H9 (cell line): Measurements from ENCODE around the gene GRID2IP. TPM values are rescaled to one million over a fixed set of nuclear protein-coding genes. Genes with fewer than 3 reads are reported as not detected.

Source experiments
- DNase-seq: peaks from one replicate; pipeline ENCODE4 v3.0.0-alpha.2; 2017
- H2AFZ ChIP-seq: one replicate; pipeline ENCODE4 v1.6.1; 2013; ENCODE audit warnings: mild to moderate bottlenecking, low read length, control low read depth, moderate library complexity
- H2AK5ac ChIP-seq: 2 replicates; pipeline ENCODE4 v1.6.1; 2013; ENCODE audit warnings: low read length, control low read depth, mixed read lengths; ENCODE audit not compliant: insufficient read length
- H2BK120ac ChIP-seq: one replicate; pipeline ENCODE4 v1.6.1; 2013; ENCODE audit warnings: low read depth, mild to moderate bottlenecking, low read length, control low read depth, inconsistent platforms; ENCODE audit not compliant: poor library complexity, severe bottlenecking
- H2BK12ac ChIP-seq: 2 replicates; pipeline ENCODE4 v1.6.1; 2013; ENCODE audit warnings: low read length, control low read depth, mixed read lengths, low read depth; ENCODE audit not compliant: insufficient read length
- H2BK15ac ChIP-seq: 2 replicates; pipeline ENCODE4 v1.6.1; 2013; ENCODE audit warnings: low read depth, low read length, control low read depth
- H2BK20ac ChIP-seq: one replicate; pipeline ENCODE4 v1.6.1; 2013; ENCODE audit warnings: low read depth, mild to moderate bottlenecking, low read length, control low read depth, inconsistent platforms; ENCODE audit not compliant: poor library complexity, severe bottlenecking
- H2BK5ac ChIP-seq: 2 replicates; pipeline ENCODE4 v1.6.1; 2013; ENCODE audit warnings: low read length, control low read depth, mixed read lengths; ENCODE audit not compliant: insufficient read length
- H3K14ac ChIP-seq: 2 replicates; pipeline ENCODE4 v1.6.1; 2013; ENCODE audit warnings: low read length, control low read depth; ENCODE audit not compliant: insufficient read depth
- H3K18ac ChIP-seq: 2 replicates; pipeline ENCODE4 v1.6.1; 2013; ENCODE audit warnings: low read depth, mild to moderate bottlenecking, mixed read lengths, low read length, control low read depth; ENCODE audit not compliant: insufficient read length
- H3K23ac ChIP-seq: 2 replicates; pipeline ENCODE4 v1.6.1; 2013; ENCODE audit warnings: low read length, control low read depth, mixed read lengths, low read depth; ENCODE audit not compliant: insufficient read length
- H3K23me2 ChIP-seq: 2 replicates; pipeline ENCODE4 v1.6.1; 2013; ENCODE audit warnings: low read depth, mild to moderate bottlenecking, mixed read lengths, low read length, control low read depth; ENCODE audit not compliant: insufficient read length, poor library complexity, severe bottlenecking
- H3K27ac ChIP-seq: 2 replicates; pipeline ENCODE4 v1.5.1; 2013; ENCODE audit warnings: low read length, control low read depth, mixed read lengths, low read depth; ENCODE audit not compliant: insufficient read length
- H3K27me3 ChIP-seq: 2 replicates; pipeline ENCODE4 v1.6.1; 2013; ENCODE audit warnings: low read length, control low read depth, inconsistent platforms; ENCODE audit not compliant: insufficient read depth
- H3K4ac ChIP-seq: 2 replicates; pipeline ENCODE4 v1.6.1; 2013; ENCODE audit warnings: low read depth, mild to moderate bottlenecking, control low read depth, inconsistent platforms, low read length, moderate library complexity
- H3K4me1 ChIP-seq: 2 replicates; pipeline ENCODE4 v1.6.1; 2013; ENCODE audit warnings: low read length, control low read depth, inconsistent platforms; ENCODE audit not compliant: insufficient read depth
- H3K4me2 ChIP-seq: 2 replicates; pipeline ENCODE4 v1.6.1; 2013; ENCODE audit warnings: low read length, control low read depth, mixed read lengths; ENCODE audit not compliant: insufficient read length, insufficient read depth
- H3K56ac ChIP-seq: 2 replicates; pipeline ENCODE4 v1.6.1; 2013; ENCODE audit warnings: low read depth, mild to moderate bottlenecking, mixed read lengths, low read length, control low read depth; ENCODE audit not compliant: insufficient read length
- H3K79me1 ChIP-seq: 2 replicates; pipeline ENCODE4 v1.6.1; 2013; ENCODE audit warnings: low read depth, mild to moderate bottlenecking, moderate library complexity, low read length, control low read depth, inconsistent platforms; ENCODE audit not compliant: insufficient read depth, poor library complexity, severe bottlenecking
- H3K79me2 ChIP-seq: 2 replicates; pipeline ENCODE4 v1.6.1; 2013; ENCODE audit warnings: low read length, control low read depth, inconsistent platforms; ENCODE audit not compliant: insufficient read depth
- H3K9ac ChIP-seq: 2 replicates; pipeline ENCODE4 v1.6.1; 2013; ENCODE audit warnings: low read length, control low read depth, mixed read lengths; ENCODE audit not compliant: insufficient read length; ENCODE audit errors: extremely low read depth
- H3K9me3 ChIP-seq: one replicate; pipeline ENCODE4 v1.6.1; 2013; ENCODE audit warnings: low read depth, low read length, inconsistent platforms; ENCODE audit not compliant: control insufficient read depth
- H3T11ph ChIP-seq: one replicate; pipeline ENCODE4 v1.6.1; 2013; ENCODE audit warnings: mild to moderate bottlenecking, low read length, control low read depth, inconsistent platforms
- H4K20me1 ChIP-seq: one replicate; pipeline ENCODE4 v1.6.1; 2013; ENCODE audit not compliant: control insufficient read depth, insufficient read length, insufficient read depth
- H4K5ac ChIP-seq: 2 replicates; pipeline ENCODE4 v1.6.1; 2013; ENCODE audit warnings: low read depth, mild to moderate bottlenecking, mixed read lengths, low read length, control low read depth; ENCODE audit not compliant: insufficient read length
- H4K8ac ChIP-seq: replicated peaks from 2 replicates; pipeline ENCODE4 v1.6.1; 2013; ENCODE audit warnings: low read length, control low read depth, mixed read lengths, low read depth; ENCODE audit not compliant: insufficient read length
- H4K91ac ChIP-seq: 2 replicates; pipeline ENCODE4 v1.6.1; 2013; ENCODE audit warnings: low read depth, mild to moderate bottlenecking, moderate library complexity, mixed read lengths, low read length, control low read depth; ENCODE audit not compliant: insufficient read length
- H3K27ac Mint-ChIP-seq, 3 experiments: 2 replicates in 2 of 3; 3 replicates in 1 of 3; pipeline ENCODE4 v1.8.0; 2020 to 2021; ENCODE audit warnings: mixed read lengths in 3 of 3, mild to moderate bottlenecking in 1 of 3, moderate library complexity in 1 of 3
- H3K27me3 Mint-ChIP-seq: 2 replicates; pipeline ENCODE4 v1.8.0; 2021; ENCODE audit warnings: low read depth, mild to moderate bottlenecking, moderate library complexity, mixed read lengths
- H3K36me3 Mint-ChIP-seq, 3 experiments: 2 replicates in 2 of 3; 3 replicates in 1 of 3; pipeline ENCODE4 v1.8.0; 2020 to 2021; ENCODE audit warnings: low read depth in 3 of 3, mixed read lengths in 3 of 3; ENCODE audit not compliant: insufficient read depth in 1 of 3
- H3K4me1 Mint-ChIP-seq, 2 experiments: 2 replicates each; pipeline ENCODE4 v1.8.0; 2020; ENCODE audit warnings: mixed read lengths in 2 of 2
- H3K4me3 Mint-ChIP-seq, 2 experiments: 2 replicates in 1 of 2; 3 replicates in 1 of 2; pipeline ENCODE4 v1.8.0; 2020 to 2021; ENCODE audit warnings: mild to moderate bottlenecking in 2 of 2, mixed read lengths in 2 of 2, moderate library complexity in 1 of 2
- H3K9me3 Mint-ChIP-seq, 2 experiments: 2 replicates in 1 of 2; 3 replicates in 1 of 2; pipeline ENCODE4 v1.8.0; 2020; ENCODE audit warnings: mild to moderate bottlenecking in 2 of 2, mixed read lengths in 2 of 2, moderate library complexity in 1 of 2
- CTCF ChIP-seq: fragments of 200-600 bp; sonication (generic); conservative IDR thresholded peaks from 3 replicates; pipeline ENCODE4 v1.8.0; 2021; ENCODE audit warnings: antibody characterized with exemption, mild to moderate bottlenecking
- WGBS: extraction: QIAGEN DNeasy Blood & Tissue Kit; methylation state at CpG from one replicate; pipeline ENCODE4 v1.1.7; 2013; ENCODE audit warnings: missing lambda C conversion rate, low lambda C conversion rate, mixed read lengths; ENCODE audit not compliant: insufficient read length; ENCODE audit errors: extremely low coverage; 5-methylcytosine and 5-hydroxymethylcytosine counted together
- total RNA-seq: library from RNA; stranded (reverse); gene quantifications from 2 replicates; pipeline ENCODE4 v1.2.1, GENCODE V29; 2021

GRID2IP gene
- total RNA-seq, 1 experiment from 2014 or later, result 1.7 TPM

DNA sequence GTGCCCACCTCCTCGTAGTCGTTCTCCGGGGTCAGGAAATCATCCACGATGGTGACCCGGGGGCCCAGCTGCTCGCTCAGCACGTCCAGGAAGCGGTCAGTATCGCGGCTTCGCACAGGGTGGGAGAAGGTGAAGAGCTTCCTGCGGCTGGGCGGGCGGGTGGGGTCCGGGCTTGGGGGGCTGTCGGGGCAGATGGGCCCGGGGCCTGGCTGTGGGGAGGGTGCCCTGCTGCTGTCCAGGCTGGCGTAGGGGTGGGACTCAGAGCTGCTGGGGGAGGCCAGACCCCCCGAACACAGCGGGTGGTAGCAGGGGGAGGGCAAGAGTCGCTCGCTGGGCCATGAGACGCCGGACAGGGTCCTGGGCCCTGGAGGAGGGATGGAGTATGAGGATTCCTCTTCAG lies 42.3 kb downstream of the GRID2IP start:
- Histone ChIP-seq H3K23ac (no peak overlapping the region), H3K79me1 (no peaks in the 10 kb centered on the region), H2BK5ac (no peak overlapping the region), H4K5ac (no peak overlapping the region), H2AFZ (no peak overlapping the region), H3K14ac (no peak overlapping the region), H4K8ac (no peak overlapping the region), H3K23me2 (peaks cover 6% of the 10 kb centered on the region), H4K20me1 (no peaks in the 10 kb centered on the region), H4K91ac (no peak overlapping the region), H3K27ac (no peak overlapping the region), H3K9me3 (no peaks in the 10 kb centered on the region), H2BK120ac (no peak overlapping the region), H3K27me3 (no peaks in the 10 kb centered on the region), H3K9ac (no peak overlapping the region), H2BK20ac (no peak overlapping the region), H3K4ac (no peak overlapping the region), H3T11ph (no peak overlapping the region), H3K18ac (no peak overlapping the region), H3K4me1 (no peaks in the 10 kb centered on the region), H2BK15ac (no peak overlapping the region), H3K4me2 (no peak overlapping the region), H3K79me2 (no peaks in the 10 kb centered on the region), H2BK12ac (no peak overlapping the region), H2AK5ac (no peak overlapping the region), H3K56ac (no peak overlapping the region)
- peaks cover 4% of the 10 kb centered on the region; the same call in 1 of the 2 replicates for H3K27me3 Mint-ChIP-seq
- H3K4me3 Mint-ChIP-seq, result no peak overlapping the region
- peaks cover 4% of the 10 kb centered on the region in 2 experiments; a peak in 3 of 4 replicates for H3K4me1 Mint-ChIP-seq
- H3K9me3 Mint-ChIP-seq, result peaks cover 0 to 3% of the 10 kb centered on the region in 2 experiments; a peak in 2 of 5 replicates
- WGBS, result no CpG with 5 or more reads among the region's 24 CpGs
- peaks cover 0 to 4% (median 3%) of the 10 kb centered on the region in 3 experiments; a peak in 3 of 7 replicates for H3K36me3 Mint-ChIP-seq
- TF ChIP-seq CTCF, result no peak
- DNase-seq, result no peak
- no peak overlapping the region; a peak in 1 of 7 replicates for H3K27ac Mint-ChIP-seq
